HL-60 (cell line): ENCODE data around the gene ZNF652.

ENCODE experiments used
- DNase-seq, 2 experiments: peaks; one replicate each; pipeline ENCODE4 v3.0.0-alpha.2; 2010 to 2020; ENCODE audit warnings: low read depth in 1 of 2, low spot score in 1 of 2
- H3K27ac ChIP-seq: fragments of 250-450 bp; sonication (Bioruptor Pico); replicated peaks from 2 replicates; pipeline ENCODE4 v1.5.1; 2020; ENCODE audit warnings: mild to moderate bottlenecking, moderate library complexity
- H3K27me3 ChIP-seq: fragments of 250-450 bp; sonication (Bioruptor Pico); 2 replicates; pipeline ENCODE4 v1.5.1; 2021; ENCODE audit warnings: mild to moderate bottlenecking, moderate library complexity; ENCODE audit not compliant: insufficient read depth, poor library complexity, severe bottlenecking
- H3K4me3 ChIP-seq: replicated peaks from 2 replicates; pipeline ENCODE4 v1.5.1; 2011; ENCODE audit warnings: mild to moderate bottlenecking, control low read depth, low read length; ENCODE audit not compliant: insufficient read depth
- CTCF ChIP-seq: IDR thresholded peaks from one replicate; pipeline ENCODE4 v1.5.1; 2011; ENCODE audit warnings: low read length, control low read depth, inconsistent platforms; ENCODE audit not compliant: insufficient read depth
- GABPA ChIP-seq: IDR thresholded peaks from 2 replicates; pipeline ENCODE4 v1.6.1; 2012; ENCODE audit warnings: low read depth
- POLR2AphosphoS5 ChIP-seq: IDR thresholded peaks from 2 replicates; pipeline ENCODE4 v1.6.1; 2012; ENCODE audit warnings: low read depth
- REST ChIP-seq: IDR thresholded peaks from 2 replicates; pipeline ENCODE4 v1.6.1; 2012; ENCODE audit warnings: low read depth; ENCODE audit not compliant: insufficient replicate concordance
- SPI1 ChIP-seq: IDR thresholded peaks from 2 replicates; pipeline ENCODE4 v1.6.1; 2012; ENCODE audit warnings: low read depth, mild to moderate bottlenecking, borderline replicate concordance

ZNF652 gene

GRCh38 chr17:49388290-49388640, 26.2 kb upstream of the ZNF652 start:
- Histone ChIP-seq H3K4me3 (no peak overlapping the region), H3K27me3 (no peaks in the 10 kb centered on the region), H3K27ac (peak overlapping the region; percentile 20; the same call in 1 of the 2 replicates)
- peak; percentile 56; the same call in 1 of the 2 replicates for TF ChIP-seq SPI1
- no peak for TF ChIP-seq REST
- TF ChIP-seq POLR2AphosphoS5 = no peak
- no peak for TF ChIP-seq GABPA
- TF ChIP-seq CTCF = no peak
- peak in 1 of 2 experiments; percentile 23 for DNase-seq

GRCh38 chr17:49387498-49388289, 25.6 kb upstream of the ZNF652 start:
- H3K4me3 ChIP-seq = no peak overlapping the region
- H3K27me3 ChIP-seq = no peaks in the 10 kb centered on the region
- peak overlapping the region; percentile 20; the same call in 1 of the 2 replicates for H3K27ac ChIP-seq
- no peak for TF ChIP-seq REST
- no peak for TF ChIP-seq SPI1
- DNase-seq = no peak

GRCh38 chr17:49386373-49386772, 24.3 kb upstream of the ZNF652 start:
- Histone ChIP-seq H3K4me3 (no peak overlapping the region), H3K27ac (no peak overlapping the region), H3K27me3 (no peaks in the 10 kb centered on the region)
- no peak for DNase-seq
- no peak for TF ChIP-seq POLR2AphosphoS5
- no peak for TF ChIP-seq CTCF
- no peak for TF ChIP-seq REST
- no peak for TF ChIP-seq GABPA
- no peak for TF ChIP-seq SPI1
